ENCODE data around the gene SAT1.

- no peak for TF ChIP-seq POLR2A (IDR thresholded peaks at IDR 0.05; ENCODE audit: low read depth, low read length)
- no peak for TF ChIP-seq POLR2AphosphoS5 (IDR thresholded peaks at IDR 0.05; ENCODE audit: low read depth, low read length)
- TF ChIP-seq TAF1 (IDR thresholded peaks at IDR 0.05; ENCODE audit: borderline replicate concordance, low read depth, low read length) = no peak
Measured at GRCh38 chrX:23790155-23790497, 7.2 kb downstream of the SAT1 start.

All from GM12892 (cell line).